ENCODE results near the gene C1orf210. TPM values are rescaled to one million over a fixed set of nuclear protein-coding genes. Genes with fewer than 3 reads are reported as not detected.

C1orf210 gene
- total and polyA plus RNA-seq, 9 donors, result 0.42 to 2.1 (median 0.72) TPM; not detected in 4

GRCh38 chr1:43284065-43284464 lies 1.3 kb downstream of the C1orf210 start:
- H3K4me3 ChIP-seq, result no peak overlapping the region
- H3K36me3 ChIP-seq, result no peaks in the 10 kb centered on the region
- H3K27ac ChIP-seq, result no peak overlapping the region
- intact Hi-C loops (cut with DNase I), result no loop called here
- peaks cover 7% of the 10 kb centered on the region for H3K4me1 ChIP-seq (ENCODE audit: insufficient read depth)
- no peaks in the 10 kb centered on the region for H3K27me3 ChIP-seq
- TF ChIP-seq POLR2A (IDR thresholded peaks at IDR 0.05) (no peak), EP300 (IDR thresholded peaks at IDR 0.05) (no peak)
- TF ChIP-seq, protein P1, sequence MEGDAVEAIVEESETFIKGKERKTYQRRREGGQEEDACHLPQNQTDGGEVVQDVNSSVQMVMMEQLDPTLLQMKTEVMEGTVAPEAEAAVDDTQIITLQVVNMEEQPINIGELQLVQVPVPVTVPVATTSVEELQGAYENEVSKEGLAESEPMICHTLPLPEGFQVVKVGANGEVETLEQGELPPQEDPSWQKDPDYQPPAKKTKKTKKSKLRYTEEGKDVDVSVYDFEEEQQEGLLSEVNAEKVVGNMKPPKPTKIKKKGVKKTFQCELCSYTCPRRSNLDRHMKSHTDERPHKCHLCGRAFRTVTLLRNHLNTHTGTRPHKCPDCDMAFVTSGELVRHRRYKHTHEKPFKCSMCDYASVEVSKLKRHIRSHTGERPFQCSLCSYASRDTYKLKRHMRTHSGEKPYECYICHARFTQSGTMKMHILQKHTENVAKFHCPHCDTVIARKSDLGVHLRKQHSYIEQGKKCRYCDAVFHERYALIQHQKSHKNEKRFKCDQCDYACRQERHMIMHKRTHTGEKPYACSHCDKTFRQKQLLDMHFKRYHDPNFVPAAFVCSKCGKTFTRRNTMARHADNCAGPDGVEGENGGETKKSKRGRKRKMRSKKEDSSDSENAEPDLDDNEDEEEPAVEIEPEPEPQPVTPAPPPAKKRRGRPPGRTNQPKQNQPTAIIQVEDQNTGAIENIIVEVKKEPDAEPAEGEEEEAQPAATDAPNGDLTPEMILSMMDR (IDR thresholded peaks at IDR 0.05), result no peak
- peak in 1 of 5 donors; percentile 5 for DNase-seq
- 89 to 93% (median 91%) methylated on average over 3 of the region's 3 CpGs for WGBS, 3 donors
- H3K9me3 ChIP-seq, result no peaks in the 10 kb centered on the region

- TF ChIP-seq EP300 (IDR thresholded peaks at IDR 0.05), result no peak
- no peak for TF ChIP-seq POLR2A (IDR thresholded peaks at IDR 0.05)
- Histone ChIP-seq H3K9me3 (no peaks in the 10 kb centered on the region), H3K27me3 (no peaks in the 10 kb centered on the region), H3K36me3 (no peaks in the 10 kb centered on the region), H3K4me1 (ENCODE audit: insufficient read depth) (no peaks in the 10 kb centered on the region), H3K27ac (no peak overlapping the region), H3K4me3 (no peak overlapping the region)
- 87 to 92% (median 89%) methylated on average over 11 to 15 of the region's 15 CpGs for WGBS, 3 donors
- intact Hi-C loops (cut with DNase I), result no loop called here
- DNase-seq, result peak in 1 of 5 donors; percentile 13
These were observed 2.9 kb downstream of the C1orf210 start for GRCh38 chr1:43282220-43283195.

- H3K27me3 ChIP-seq, result no peaks in the 10 kb centered on the region
- WGBS, 3 donors, result 29 to 54% (median 43%) methylated on average over 2 of the region's 2 CpGs
- intact Hi-C loops (cut with DNase I), result no loop called here
- no peaks in the 10 kb centered on the region for H3K4me1 ChIP-seq (ENCODE audit: insufficient read depth)
- TF ChIP-seq, protein P1 (IDR thresholded peaks at IDR 0.05), result no peak
- H3K27ac ChIP-seq, result no peak overlapping the region
- no peak overlapping the region for H3K4me3 ChIP-seq
- DNase-seq, result no peak
- H3K9me3 ChIP-seq, result no peaks in the 10 kb centered on the region
- H3K36me3 ChIP-seq, result no peaks in the 10 kb centered on the region
These were observed 4.7 kb downstream of the C1orf210 start for GRCh38 chr1:43280692-43281091.

DNA sequence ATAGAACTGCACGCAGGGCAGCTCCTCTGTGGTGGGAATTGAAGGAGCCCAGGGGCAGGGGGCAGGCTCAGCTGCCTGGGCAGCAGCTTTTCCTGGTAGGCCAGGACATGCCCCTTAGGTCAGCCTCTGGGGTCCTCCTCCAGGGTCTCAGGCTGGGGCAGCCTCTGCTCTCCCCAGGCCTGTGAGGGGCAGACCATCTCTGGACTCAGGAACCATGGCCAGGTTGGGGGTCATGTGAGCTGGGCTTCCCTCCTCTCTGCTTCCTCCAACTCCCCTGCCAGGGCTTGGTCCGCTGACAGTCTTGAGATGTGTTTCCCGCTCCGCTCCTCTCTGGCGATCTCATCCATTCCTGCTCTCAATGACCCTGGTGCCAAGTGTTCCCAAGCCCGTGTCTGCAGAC lies 5.7 kb downstream of the C1orf210 start:
- Histone ChIP-seq H3K4me1 (ENCODE audit: insufficient read depth) (no peaks in the 10 kb centered on the region), H3K27me3 (no peaks in the 10 kb centered on the region), H3K36me3 (no peaks in the 10 kb centered on the region), H3K4me3 (no peak overlapping the region), H3K27ac (no peak overlapping the region), H3K9me3 (no peaks in the 10 kb centered on the region)
- intact Hi-C loops (cut with DNase I), result no loop called here
- DNase-seq, result peak in 1 of 5 donors; percentile 21
- 88 to 93% (median 91%) methylated on average over 6 of the region's 6 CpGs for WGBS, 3 donors
- TF ChIP-seq, protein P1 (IDR thresholded peaks at IDR 0.05), result no peak
- TF ChIP-seq POLR2A (IDR thresholded peaks at IDR 0.05), result no peak
- TF ChIP-seq EP300 (IDR thresholded peaks at IDR 0.05), result no peak

DNA sequence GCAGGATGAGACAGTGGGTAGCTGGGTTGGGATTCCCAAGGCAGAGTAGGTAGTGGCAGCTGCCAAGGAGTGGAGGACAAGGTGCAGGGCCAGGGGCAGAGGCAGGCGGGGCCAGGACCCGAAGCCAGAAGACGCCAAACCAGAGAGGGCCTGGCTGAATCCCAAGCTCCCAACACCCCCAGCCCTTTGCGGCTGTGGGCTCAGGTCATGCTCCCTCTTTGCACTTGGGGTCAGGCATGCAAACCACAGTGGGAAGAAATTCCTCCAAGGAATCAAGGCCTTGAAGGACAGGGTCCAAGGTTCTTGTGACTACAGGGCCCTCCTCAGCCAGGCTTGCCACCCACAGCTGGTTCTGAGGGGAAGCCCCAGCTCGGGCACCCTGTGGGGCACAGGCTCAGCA lies 6.2 kb downstream of the C1orf210 start:
- DNase-seq, result peak in 1 of 5 donors; percentile 19
- Histone ChIP-seq H3K27me3 (no peaks in the 10 kb centered on the region), H3K4me1 (ENCODE audit: insufficient read depth) (peaks cover 2% of the 10 kb centered on the region), H3K4me3 (no peak overlapping the region), H3K9me3 (no peaks in the 10 kb centered on the region), H3K27ac (no peak overlapping the region), H3K36me3 (no peaks in the 10 kb centered on the region)
- WGBS, 3 donors, result 83 to 93% (median 83%) methylated on average over 4 to 5 of the region's 5 CpGs
- TF ChIP-seq, protein P1 (IDR thresholded peaks at IDR 0.05), result no peak
- TF ChIP-seq EP300 (IDR thresholded peaks at IDR 0.05) (no peak), POLR2A (IDR thresholded peaks at IDR 0.05) (no peak)
- intact Hi-C loops (cut with DNase I), result no loop called here
